GM18505 (cell line): Measurements from ENCODE around the gene ARHGAP22.

Experiments
- ATAC-seq: cut with Tn5 transposase; IDR thresholded peaks from one replicate; pipeline ENCODE4 v1.9.1; 2021; ENCODE audit not compliant: unreplicated experiment
- POLR2A ChIP-seq: IDR thresholded peaks from 4 replicates; pipeline ENCODE4 v1.6.1; 2011; ENCODE audit warnings: borderline replicate concordance; ENCODE audit not compliant: insufficient read depth, insufficient read length; ENCODE audit errors: extremely low read depth

ARHGAP22 gene

GRCh38 chr10:48501226-48501625, 103.6 kb downstream of the ARHGAP22 start:
- TF ChIP-seq POLR2A = no peak
- no peak for ATAC-seq

- no peak for TF ChIP-seq POLR2A
- no peak for ATAC-seq
Observed at GRCh38 chr10:48500771-48501170, 104.1 kb downstream of the ARHGAP22 start.

- TF ChIP-seq POLR2A = no peak
- no peak for ATAC-seq
Observed at GRCh38 chr10:48498940-48499510, 105.8 kb downstream of the ARHGAP22 start.

GRCh38 chr10:48497780-48498770, 106.8 kb downstream of the ARHGAP22 start:
- no peak for ATAC-seq
- TF ChIP-seq POLR2A = no peak

- no peak for TF ChIP-seq POLR2A
- no peak for ATAC-seq
Observed at GRCh38 chr10:48496831-48497779, 107.8 kb downstream of the ARHGAP22 start.

- no peak for ATAC-seq
- no peak for TF ChIP-seq POLR2A
Observed at GRCh38 chr10:48496105-48496830, 108.6 kb downstream of the ARHGAP22 start.

- ATAC-seq = no peak
- TF ChIP-seq POLR2A = no peak
Observed at GRCh38 chr10:48495282-48496045, 109.4 kb downstream of the ARHGAP22 start.

DNA sequence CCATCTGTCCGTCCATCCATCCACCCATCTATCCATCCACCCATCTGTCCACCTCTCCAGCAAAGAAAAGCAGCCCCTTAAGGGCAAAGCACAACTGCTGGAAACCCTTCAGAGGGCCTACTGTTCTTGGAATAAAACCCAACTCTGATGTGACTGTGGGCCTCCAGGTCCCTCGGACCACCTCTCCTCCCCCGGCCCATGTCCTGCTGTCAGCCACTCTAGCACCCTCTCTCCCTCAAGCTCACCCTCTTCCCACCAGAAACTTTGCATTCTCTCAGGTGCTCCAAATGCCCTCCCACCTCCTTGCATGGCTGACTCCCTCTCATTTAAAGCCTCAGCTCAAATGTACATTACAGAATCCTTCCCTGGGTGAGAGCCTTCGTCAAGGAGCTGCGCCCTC, 110.3 kb downstream of the ARHGAP22 start:
- no peak for ATAC-seq
- no peak for TF ChIP-seq POLR2A

DNA sequence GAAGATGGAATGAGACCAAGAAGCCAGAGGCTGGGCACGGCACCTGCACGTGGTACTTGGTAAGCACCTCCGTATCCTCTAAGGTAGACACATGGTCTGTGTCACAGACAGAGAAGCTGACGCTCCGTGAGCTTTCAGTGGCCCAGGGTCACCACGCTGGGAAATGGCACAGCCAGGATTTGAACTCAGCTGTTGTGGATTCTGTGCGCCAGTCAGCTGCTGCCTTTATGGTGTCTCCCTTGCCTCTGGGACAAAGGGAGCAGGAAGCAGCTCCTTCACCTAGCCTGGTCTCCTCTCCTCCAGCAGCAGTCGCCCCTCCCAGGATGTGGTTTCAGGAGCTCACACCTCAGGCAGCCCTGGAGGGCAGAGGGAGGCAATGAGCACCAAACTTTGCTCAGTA, 110.8 kb downstream of the ARHGAP22 start:
- TF ChIP-seq POLR2A = no peak
- no peak for ATAC-seq

DNA sequence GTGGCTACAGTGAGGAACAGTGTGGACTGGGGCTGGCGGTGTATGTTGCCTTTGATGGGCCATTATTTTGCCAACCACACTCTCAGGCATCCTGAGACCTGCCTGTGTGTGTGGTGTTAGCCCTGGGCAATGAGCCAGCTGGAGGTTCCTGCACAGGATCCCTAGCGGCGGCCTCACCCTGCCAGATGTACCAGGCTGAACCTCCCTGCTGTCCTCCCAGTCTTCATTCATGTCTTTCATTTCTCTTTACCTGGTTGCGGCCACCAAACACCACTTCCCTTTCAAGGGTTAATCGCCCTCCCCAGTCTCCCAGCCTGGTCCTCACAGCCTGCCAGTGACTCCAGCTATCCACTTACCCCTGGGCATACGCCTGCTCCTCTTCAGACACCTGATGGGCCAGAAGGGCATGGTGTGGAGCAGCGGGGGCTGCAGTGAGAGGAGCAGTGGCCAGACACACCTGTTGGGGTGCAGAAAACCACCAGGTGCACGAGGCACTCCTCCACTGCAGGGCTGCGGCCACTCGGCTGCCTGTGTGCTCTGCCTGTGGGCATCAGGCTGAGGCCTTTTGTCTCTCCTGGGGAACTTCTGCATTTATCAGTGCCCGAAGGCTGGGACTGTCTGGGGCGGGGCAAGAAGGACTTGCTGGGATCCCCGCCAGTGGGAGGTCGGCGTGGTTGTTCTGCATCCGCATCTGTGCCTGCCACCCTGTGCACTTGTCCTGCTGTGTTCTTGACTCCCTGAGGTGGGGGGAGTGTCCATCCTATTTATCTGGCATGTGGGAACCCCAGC, 111.6 kb downstream of the ARHGAP22 start:
- TF ChIP-seq POLR2A = no peak
- ATAC-seq = no peak

DNA sequence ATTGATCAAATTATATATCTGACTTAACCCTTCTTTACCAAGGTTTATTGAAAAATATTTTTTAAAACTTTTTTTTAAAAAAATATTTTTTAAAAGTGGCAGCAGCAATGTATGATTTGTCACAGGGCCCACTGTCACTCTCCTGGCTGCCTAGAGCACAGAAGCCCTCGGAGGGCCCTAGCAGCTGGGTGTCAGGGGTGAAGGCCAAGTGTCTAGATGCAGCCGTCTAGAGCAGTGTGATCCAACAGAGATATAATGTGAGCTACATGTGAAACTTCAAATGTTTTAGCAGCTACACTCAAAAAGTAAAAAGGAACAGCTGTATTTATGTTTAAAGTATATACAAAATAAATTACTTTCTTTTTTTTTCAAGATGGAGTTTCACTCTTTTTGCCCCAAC, 112.7 kb downstream of the ARHGAP22 start:
- no peak for TF ChIP-seq POLR2A
- ATAC-seq = no peak
